ENCODE data around the gene RGS7. TPM values are rescaled to one million over a fixed set of nuclear protein-coding genes. Genes with fewer than 3 reads are reported as not detected.

RGS7 gene
- total and polyA plus RNA-seq, 2 donors from 2014 or later, result 3.6 TPM; not detected in 1

- no peak for TF ChIP-seq CTCF (IDR thresholded peaks at IDR 0.05; ENCODE audit: borderline replicate concordance, extremely low read depth, insufficient read depth)
These were observed 13.0 kb downstream of the RGS7 start for GRCh38 chr1:241343956-241344355.

GRCh38 chr1:241336335-241336734 is 20.7 kb downstream of the RGS7 start:
- no peak overlapping the region for H3K27ac ChIP-seq (ENCODE audit: low read depth in 2 of 2, low read length in 2 of 2)
- H3K9me3 ChIP-seq (ENCODE audit: control insufficient read depth in 2 of 3, insufficient read depth in 1 of 3, low read length in 3 of 3), result no peaks in the 10 kb centered on the region
- FAIRE-seq (no peak), DNase-seq (peak in 1 of 5 donors; percentile 7)
- no peaks in the 10 kb centered on the region for H3K36me3 ChIP-seq (ENCODE audit: control insufficient read depth in 2 of 3, insufficient read depth in 3 of 3, low read length in 3 of 3)
- no peaks in the 10 kb centered on the region for H3K4me1 ChIP-seq (ENCODE audit: control insufficient read depth in 2 of 3, insufficient read depth in 2 of 3, low read depth in 1 of 3, low read length in 3 of 3)
- no peaks in the 10 kb centered on the region for H3K27me3 ChIP-seq (ENCODE audit: control insufficient read depth, insufficient read depth, low read length)
- intact Hi-C loops (cut with DNase I), result no loop called here
- H3K4me3 ChIP-seq (ENCODE audit: low read length in 3 of 3), result no peak overlapping the region
- H3K9ac ChIP-seq (ENCODE audit: low read length in 3 of 3), result no peak overlapping the region
- no peak for TF ChIP-seq CTCF (IDR thresholded peaks at IDR 0.05; ENCODE audit: borderline replicate concordance, extremely low read depth, insufficient read depth)

More at GRCh38 chr1:241343956-241344355, 13.0 kb downstream of the RGS7 start:
- Histone ChIP-seq H3K4me1 (ENCODE audit: control insufficient read depth in 2 of 3, insufficient read depth in 2 of 3, low read depth in 1 of 3, low read length in 3 of 3) (no peaks in the 10 kb centered on the region), H3K27me3 (ENCODE audit: control insufficient read depth, insufficient read depth, low read length) (no peaks in the 10 kb centered on the region), H3K9ac (ENCODE audit: low read length in 3 of 3) (no peak overlapping the region), H3K4me3 (ENCODE audit: low read length in 3 of 3) (no peak overlapping the region), H3K27ac (ENCODE audit: low read depth in 2 of 2, low read length in 2 of 2) (no peak overlapping the region), H3K36me3 (ENCODE audit: control insufficient read depth in 2 of 3, insufficient read depth in 3 of 3, low read length in 3 of 3) (no peaks in the 10 kb centered on the region), H3K9me3 (ENCODE audit: control insufficient read depth in 2 of 3, insufficient read depth in 1 of 3, low read length in 3 of 3) (no peaks in the 10 kb centered on the region)
- FAIRE-seq, result no peak
- no peak for DNase-seq
- intact Hi-C loops (cut with DNase I), result no loop called here

- H3K9me3 ChIP-seq (ENCODE audit: control insufficient read depth in 2 of 3, insufficient read depth in 1 of 3, low read length in 3 of 3), result no peaks in the 10 kb centered on the region
- H3K4me3 ChIP-seq (ENCODE audit: low read length in 3 of 3), result no peak overlapping the region
- H3K27ac ChIP-seq (ENCODE audit: low read depth in 2 of 2, low read length in 2 of 2), result no peak overlapping the region
- no peak for TF ChIP-seq CTCF (IDR thresholded peaks at IDR 0.05; ENCODE audit: borderline replicate concordance, extremely low read depth, insufficient read depth)
- intact Hi-C loops (cut with DNase I), result no loop called here
- no peaks in the 10 kb centered on the region for H3K36me3 ChIP-seq (ENCODE audit: control insufficient read depth in 2 of 3, insufficient read depth in 3 of 3, low read length in 3 of 3)
- FAIRE-seq, result no peak
- H3K27me3 ChIP-seq (ENCODE audit: control insufficient read depth, insufficient read depth, low read length), result no peaks in the 10 kb centered on the region
- no peak overlapping the region for H3K9ac ChIP-seq (ENCODE audit: low read length in 3 of 3)
- H3K4me1 ChIP-seq (ENCODE audit: control insufficient read depth in 2 of 3, insufficient read depth in 2 of 3, low read depth in 1 of 3, low read length in 3 of 3), result no peaks in the 10 kb centered on the region
- DNase-seq, result no peak
These were observed 24.0 kb downstream of the RGS7 start for GRCh38 chr1:241332987-241333386.

- Histone ChIP-seq H3K27me3 (ENCODE audit: control insufficient read depth, insufficient read depth, low read length) (no peaks in the 10 kb centered on the region), H3K9me3 (ENCODE audit: control insufficient read depth in 2 of 3, insufficient read depth in 1 of 3, low read length in 3 of 3) (no peaks in the 10 kb centered on the region), H3K27ac (ENCODE audit: low read depth in 2 of 2, low read length in 2 of 2) (no peak overlapping the region), H3K9ac (ENCODE audit: low read length in 3 of 3) (no peak overlapping the region), H3K4me1 (ENCODE audit: control insufficient read depth in 2 of 3, insufficient read depth in 2 of 3, low read depth in 1 of 3, low read length in 3 of 3) (no peaks in the 10 kb centered on the region), H3K4me3 (ENCODE audit: low read length in 3 of 3) (no peak overlapping the region), H3K36me3 (ENCODE audit: control insufficient read depth in 2 of 3, insufficient read depth in 3 of 3, low read length in 3 of 3) (no peaks in the 10 kb centered on the region)
- FAIRE-seq, result no peak
- intact Hi-C loops (cut with DNase I), result no loop called here
- DNase-seq, result no peak
- TF ChIP-seq CTCF (IDR thresholded peaks at IDR 0.05; ENCODE audit: borderline replicate concordance, extremely low read depth, insufficient read depth), result no peak
These were observed 25.0 kb downstream of the RGS7 start for GRCh38 chr1:241332037-241332409.
